ENCODE data around the gene TNS4. TPM values are rescaled to one million over a fixed set of nuclear protein-coding genes. Genes with fewer than 3 reads are reported as not detected.

TNS4 gene
- total RNA-seq, 1 experiment from 2014 or later, result 127 TPM

GRCh38 chr17:40516581-40517285 is 15.3 kb upstream of the TNS4 start:
- peak overlapping the region; percentile 4; the same call in 1 of the 2 replicates for H3K4me3 ChIP-seq (ENCODE audit: low read length)
- H3K4me1 ChIP-seq (ENCODE audit: insufficient read depth, low read length), result peaks cover 82% of the 10 kb centered on the region
- no peak overlapping the region for H2AFZ ChIP-seq (ENCODE audit: low read length)
- H3K27me3 ChIP-seq (ENCODE audit: low read length), result no peaks in the 10 kb centered on the region
- DNase-seq (peak; percentile 93), ATAC-seq (peak; percentile 63)
- no peaks in the 10 kb centered on the region for H3K9me2 ChIP-seq (replicated peaks; ENCODE audit: low read length)
- ChIA-PET POLR2A (ENCODE audit: unreplicated experiment) (no interaction called here), CTCF (interaction anchor here (0.6 kb wide), 2 partner anchors 106 to 131 kb away, joined by 5 to 6 read pairs; no protein-coding TSS in a partner anchor)
- H3K9me3 ChIP-seq (ENCODE audit: low read length), result no peaks in the 10 kb centered on the region
- H3K79me2 ChIP-seq (ENCODE audit: low read length), result peaks cover 9% of the 10 kb centered on the region
- peak overlapping the region; percentile 80 for H3K9ac ChIP-seq (ENCODE audit: low read length)
- H4K20me1 ChIP-seq (ENCODE audit: low read length), result no peaks in the 10 kb centered on the region
- intact Hi-C loops (cut with micrococcal nuclease), result loop anchor here (2.0 kb wide), 1 partner anchor 18 kb away; no protein-coding TSS in a partner anchor
- no TSS peak for BruUV-seq (replicated peaks)
- H3F3A ChIP-seq (ENCODE audit: low read length, unreplicated experiment), result peaks cover 10% of the 10 kb centered on the region
- H3K27ac ChIP-seq (ENCODE audit: low read length), result peak overlapping the region; percentile 100
- no peaks in the 10 kb centered on the region for H3K36me3 ChIP-seq (ENCODE audit: low read depth, low read length)
- TF ChIP-seq EZH2phosphoT487 (IDR thresholded peaks at IDR 0.05; ENCODE audit: borderline replicate concordance, low read length) (no peak), EZH2 (IDR thresholded peaks at IDR 0.05; ENCODE audit: low read length, unreplicated experiment) (no peak), CTCF (conservative IDR thresholded peaks at IDR 0.05; ENCODE audit: low read depth, low read length) (no peak)
- H3K4me2 ChIP-seq (ENCODE audit: low read length), result peak overlapping the region; percentile 66

DNA sequence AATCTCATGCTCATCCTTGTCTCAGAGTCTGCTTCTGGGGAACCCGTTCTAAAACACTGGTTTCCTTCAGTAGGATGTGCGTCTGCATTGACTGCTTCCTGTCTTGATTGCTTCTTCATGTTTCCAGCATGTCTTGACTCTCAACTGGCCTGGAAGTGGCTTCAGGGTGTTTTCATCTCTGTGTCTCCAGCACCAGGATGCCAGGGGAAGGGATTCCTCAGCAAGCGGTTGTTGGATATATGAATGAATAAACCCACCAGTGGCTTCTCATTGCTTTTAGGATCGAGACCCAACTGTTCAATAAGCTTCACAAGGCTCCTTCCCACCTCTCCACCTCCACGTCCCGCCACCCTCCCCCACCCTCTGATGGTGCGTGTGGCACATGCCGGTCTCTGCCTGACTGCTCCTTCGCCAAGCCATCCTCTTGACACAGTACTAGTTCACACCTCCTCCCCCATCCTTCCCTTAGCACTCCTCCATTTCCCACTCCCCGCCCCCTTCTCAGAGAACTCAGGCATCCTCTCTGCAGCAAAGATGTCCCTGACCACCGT is 14.1 kb upstream of the TNS4 start:
- Histone ChIP-seq H3K79me2 (ENCODE audit: low read length) (peaks cover 9% of the 10 kb centered on the region), H3K9ac (ENCODE audit: low read length) (0 out of 2 replicates have a peak overlapping the region, but pooled peaks have one; percentile 51), H3K27ac (ENCODE audit: low read length) (peak overlapping the region; percentile 100), H2AFZ (ENCODE audit: low read length) (no peak overlapping the region), H3K27me3 (ENCODE audit: low read length) (no peaks in the 10 kb centered on the region), H3F3A (ENCODE audit: low read length, unreplicated experiment) (peaks cover 5% of the 10 kb centered on the region), H3K36me3 (ENCODE audit: low read depth, low read length) (no peaks in the 10 kb centered on the region), H3K9me3 (ENCODE audit: low read length) (no peaks in the 10 kb centered on the region), H3K4me1 (ENCODE audit: insufficient read depth, low read length) (peaks cover 82% of the 10 kb centered on the region), H3K9me2 (replicated peaks; ENCODE audit: low read length) (no peaks in the 10 kb centered on the region), H3K4me2 (ENCODE audit: low read length) (peak overlapping the region; percentile 36; the same call in 1 of the 2 replicates), H3K4me3 (ENCODE audit: low read length) (no peak overlapping the region), H4K20me1 (ENCODE audit: low read length) (no peaks in the 10 kb centered on the region)
- no TSS peak for BruUV-seq (replicated peaks)
- POLR2A ChIA-PET (ENCODE audit: unreplicated experiment), result no interaction called here
- CTCF ChIA-PET, result no interaction called here
- DNase-seq, result no peak
- no peak for ATAC-seq
- TF ChIP-seq CTCF (conservative IDR thresholded peaks at IDR 0.05; ENCODE audit: low read depth, low read length) (no peak), EZH2phosphoT487 (IDR thresholded peaks at IDR 0.05; ENCODE audit: borderline replicate concordance, low read length) (no peak), EZH2 (IDR thresholded peaks at IDR 0.05; ENCODE audit: low read length, unreplicated experiment) (no peak)
- intact Hi-C loops (cut with micrococcal nuclease), result loop anchor here (2.0 kb wide), 1 partner anchor 17 kb away; no protein-coding TSS in a partner anchor

GRCh38 chr17:40515011-40515410 is 13.6 kb upstream of the TNS4 start:
- H3K4me1 ChIP-seq (ENCODE audit: insufficient read depth, low read length), result peaks cover 84% of the 10 kb centered on the region
- H3K27ac ChIP-seq (ENCODE audit: low read length), result peak overlapping the region; percentile 100
- no peaks in the 10 kb centered on the region for H3K9me3 ChIP-seq (ENCODE audit: low read length)
- ChIA-PET CTCF (no interaction called here), POLR2A (ENCODE audit: unreplicated experiment) (no interaction called here)
- TF ChIP-seq EZH2 (IDR thresholded peaks at IDR 0.05; ENCODE audit: low read length, unreplicated experiment) (no peak), CTCF (conservative IDR thresholded peaks at IDR 0.05; ENCODE audit: low read depth, low read length) (no peak), EZH2phosphoT487 (IDR thresholded peaks at IDR 0.05; ENCODE audit: borderline replicate concordance, low read length) (no peak)
- DNase-seq, result no peak
- H3K36me3 ChIP-seq (ENCODE audit: low read depth, low read length), result no peaks in the 10 kb centered on the region
- no peak overlapping the region for H3K9ac ChIP-seq (ENCODE audit: low read length)
- no TSS peak for BruUV-seq (replicated peaks)
- no peaks in the 10 kb centered on the region for H3K27me3 ChIP-seq (ENCODE audit: low read length)
- H3K4me3 ChIP-seq (ENCODE audit: low read length), result no peak overlapping the region
- intact Hi-C loops (cut with micrococcal nuclease), result no loop called here
- H3K79me2 ChIP-seq (ENCODE audit: low read length), result peaks cover 9% of the 10 kb centered on the region
- no peak overlapping the region for H3K4me2 ChIP-seq (ENCODE audit: low read length)
- H3K9me2 ChIP-seq (replicated peaks; ENCODE audit: low read length), result no peaks in the 10 kb centered on the region
- peaks cover 5% of the 10 kb centered on the region for H3F3A ChIP-seq (ENCODE audit: low read length, unreplicated experiment)
- H2AFZ ChIP-seq (ENCODE audit: low read length), result no peak overlapping the region
- ATAC-seq, result no peak
- H4K20me1 ChIP-seq (ENCODE audit: low read length), result no peaks in the 10 kb centered on the region
